COLO668 (cell line): ENCODE data around the gene LAMTOR2.
"Not testable (repeated sequence)": the region's sequence is repeated elsewhere in the genome, so short reads cannot be mapped to it uniquely, and the experiment has no call there.

ENCODE experiments used
- DNase-seq: peaks from one replicate; lab custom pipeline; 2025; ENCODE audit not compliant: unreplicated experiment; lab: John Stamatoyannopoulos, UW

Gene LAMTOR2

GRCh38 chr1:156054500-156055280 lies at the start of gene LAMTOR2:
TSS of gene LAMTOR2 (plus strand) at chr1:156054782. CDS start at chr1:156054890, 108 bp downstream.
- DNase-seq: peak; percentile 99

GRCh38 chr1:156004843-156005584 lies 49.6 kb upstream of the LAMTOR2 start:
- no peak for DNase-seq

DNA sequence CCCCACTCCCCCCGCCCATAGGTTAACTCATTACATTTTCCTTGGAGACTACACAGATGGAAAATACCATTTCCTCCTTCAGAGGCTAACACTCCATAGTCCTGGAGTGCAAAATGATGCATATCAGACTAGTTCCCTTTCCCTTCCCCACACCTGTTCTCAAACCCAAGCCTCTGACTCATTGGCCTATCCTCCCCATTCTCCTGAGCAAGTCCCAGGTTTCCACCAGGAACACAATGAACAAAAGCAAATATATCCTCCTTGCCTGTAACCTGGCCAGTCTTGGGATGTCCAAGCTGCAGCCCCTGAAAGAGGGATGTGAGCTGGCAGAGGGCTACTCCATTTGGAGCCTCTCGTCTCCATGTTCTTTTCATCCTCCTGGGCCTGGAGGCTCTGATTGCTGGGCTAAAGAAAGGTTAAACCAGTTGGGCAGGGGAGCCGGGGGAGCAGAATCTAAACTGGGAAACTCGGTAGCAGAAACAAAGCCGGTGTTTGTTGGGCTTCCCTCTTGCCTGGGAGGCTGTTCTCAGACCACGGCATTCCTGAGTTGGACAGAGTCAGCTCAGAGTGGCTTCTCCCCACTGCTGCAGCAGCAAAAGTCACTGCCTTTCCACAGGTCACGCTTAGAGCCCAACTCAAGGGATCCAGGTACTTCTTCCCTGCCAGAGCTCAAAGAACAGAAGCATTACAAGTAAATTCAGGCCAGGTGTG lies 47.8 kb upstream of the LAMTOR2 start:
- no peak for DNase-seq

DNA sequence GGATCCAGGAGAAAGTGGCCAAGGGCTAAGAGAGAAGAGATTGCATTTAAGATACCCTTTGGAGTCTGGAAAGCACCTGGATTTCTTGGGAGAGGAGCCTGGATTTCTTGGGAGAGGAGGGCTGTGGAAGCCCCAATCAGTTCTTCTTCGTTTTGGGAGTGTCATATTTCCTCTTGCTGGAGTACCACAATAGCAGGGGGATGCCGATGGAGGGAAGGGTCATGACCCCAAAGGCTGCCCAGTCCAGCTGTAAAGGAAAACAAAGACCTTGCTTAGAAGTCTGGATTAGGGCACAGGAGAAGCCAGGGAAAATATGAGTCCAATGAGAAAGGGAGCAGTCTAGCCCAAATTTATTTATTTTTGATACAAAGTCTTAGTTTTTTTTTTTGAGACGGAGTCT lies 45.2 kb upstream of the LAMTOR2 start:
- no peak for DNase-seq

- DNase-seq: no peak
Observed at GRCh38 chr1:156012051-156012817, 42.3 kb upstream of the LAMTOR2 start.

DNA sequence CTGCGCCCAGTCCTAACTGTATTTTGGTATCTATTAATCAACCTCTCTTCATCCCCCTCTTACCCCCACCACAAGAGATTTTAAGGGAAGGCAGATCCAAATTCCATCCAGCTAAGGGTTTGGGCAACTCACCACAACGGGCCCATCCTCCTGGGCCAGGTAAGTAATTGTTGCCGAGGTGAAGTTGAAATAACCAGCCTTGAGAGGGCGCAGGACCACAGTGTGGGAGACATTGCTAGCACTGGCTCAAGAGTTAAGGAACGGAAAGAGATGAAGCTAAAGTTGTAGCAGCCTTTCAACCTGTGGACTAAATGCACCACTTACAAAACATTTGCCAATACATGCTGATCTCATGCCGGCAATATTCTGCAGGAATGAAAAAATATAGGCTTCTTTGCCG lies 39.8 kb upstream of the LAMTOR2 start:
- no peak for DNase-seq

GRCh38 chr1:156019946-156020292 lies 34.7 kb upstream of the LAMTOR2 start:
- no peak for DNase-seq

DNA sequence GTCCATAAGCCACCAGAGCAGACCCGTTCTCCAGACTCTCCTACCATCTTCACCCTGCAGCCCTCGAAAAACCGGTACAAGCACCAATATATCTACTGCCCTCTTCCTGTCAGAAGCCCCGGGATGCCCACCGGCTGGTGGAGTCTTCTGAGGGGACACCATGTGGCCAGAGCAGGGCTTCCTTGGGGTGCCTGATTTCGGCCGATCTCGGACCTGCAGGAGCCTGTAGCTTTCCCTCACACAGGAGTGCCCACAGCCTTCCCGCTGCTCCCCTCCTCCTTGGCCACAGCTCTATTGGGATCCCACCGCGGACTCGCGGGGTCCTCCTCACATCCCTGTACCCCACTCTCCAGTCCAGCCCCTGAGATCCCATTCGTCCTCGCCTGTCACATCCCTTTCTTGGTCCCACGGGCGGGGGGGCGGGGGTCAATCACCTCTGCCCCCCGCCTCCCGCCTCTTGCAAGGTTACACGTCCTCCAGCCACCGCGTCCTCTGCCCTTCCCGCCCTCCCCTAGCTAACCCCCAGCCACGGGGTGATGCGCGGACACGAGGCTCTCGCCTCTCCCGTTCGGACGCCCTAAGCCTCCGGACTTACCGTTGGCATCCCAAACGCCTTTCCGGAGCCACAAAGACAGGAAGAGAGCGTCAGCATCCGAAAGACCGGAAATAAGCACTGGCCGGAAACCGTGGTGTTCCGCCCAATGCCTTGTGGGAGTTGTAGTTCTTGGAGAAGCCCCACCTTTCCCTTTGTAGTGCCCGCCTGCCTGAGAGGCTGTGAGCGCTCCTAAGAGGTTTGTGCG lies 34.1 kb upstream of the LAMTOR2 start, which contains the start of gene SSR2:
Gene SSR2, minus strand, starts transcription at position 659 of the 800 bp plus-strand sequence. CDS start 784 bp downstream, outside the sequence.
- DNase-seq: peak; percentile 93

DNA sequence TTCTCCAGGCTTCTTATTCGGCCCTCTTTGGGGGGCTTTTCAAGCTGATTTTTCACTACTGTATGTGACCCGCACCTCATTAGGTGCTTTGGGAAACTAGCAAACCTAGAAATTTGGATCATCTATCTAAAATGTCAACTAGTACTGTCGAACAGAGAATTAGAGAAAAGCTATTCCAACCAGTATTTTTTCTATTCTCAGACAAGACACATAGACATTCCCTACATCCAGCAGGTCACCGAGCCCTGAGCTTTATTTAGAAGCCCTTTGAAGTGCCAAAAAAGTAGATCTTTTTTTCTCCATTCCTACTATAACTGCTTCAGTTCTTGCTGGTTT lies 33.5 kb upstream of the LAMTOR2 start:
- no peak for DNase-seq

DNA sequence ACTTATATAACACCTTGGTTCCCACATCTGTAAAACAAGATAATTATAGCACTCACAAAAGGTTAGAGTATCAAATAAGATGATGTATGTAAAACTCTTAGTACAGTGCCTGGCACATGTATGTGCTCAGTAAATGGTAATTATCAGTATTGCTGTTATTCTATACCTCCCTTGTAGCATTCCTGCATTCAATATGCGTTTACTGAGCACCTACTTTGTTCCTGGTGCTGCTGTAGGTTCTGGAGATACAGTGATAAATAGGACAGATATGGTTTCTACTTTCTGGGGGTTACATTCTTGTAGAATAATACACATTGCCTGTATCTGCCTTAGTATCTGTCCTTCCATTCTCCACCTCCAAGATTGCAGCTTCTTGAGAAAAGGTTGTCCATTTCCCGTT lies 32.6 kb upstream of the LAMTOR2 start:
- no peak for DNase-seq

DNA sequence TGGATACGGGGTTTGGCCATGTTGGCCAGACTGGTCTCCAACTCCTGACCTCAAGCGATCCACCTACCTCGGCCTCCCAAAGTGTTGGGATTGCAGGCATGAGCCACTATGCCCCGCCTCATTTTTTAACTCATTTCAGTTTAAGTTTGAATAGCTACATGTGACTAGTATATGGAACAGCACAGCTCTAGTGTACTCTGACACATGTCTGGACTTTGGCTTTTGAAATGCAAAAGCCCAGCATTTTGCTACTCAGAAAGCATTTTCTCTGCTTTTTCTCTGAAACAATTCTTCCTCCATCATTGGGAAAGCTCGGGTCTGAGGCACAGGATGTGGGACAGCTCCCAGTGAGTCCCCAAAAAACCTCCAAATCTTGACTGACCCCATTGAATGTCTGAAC lies 29.8 kb upstream of the LAMTOR2 start:
- DNase-seq: no peak

- DNase-seq: peak; percentile 55
Observed at GRCh38 chr1:156025876-156026275, 28.7 kb upstream of the LAMTOR2 start.

DNA sequence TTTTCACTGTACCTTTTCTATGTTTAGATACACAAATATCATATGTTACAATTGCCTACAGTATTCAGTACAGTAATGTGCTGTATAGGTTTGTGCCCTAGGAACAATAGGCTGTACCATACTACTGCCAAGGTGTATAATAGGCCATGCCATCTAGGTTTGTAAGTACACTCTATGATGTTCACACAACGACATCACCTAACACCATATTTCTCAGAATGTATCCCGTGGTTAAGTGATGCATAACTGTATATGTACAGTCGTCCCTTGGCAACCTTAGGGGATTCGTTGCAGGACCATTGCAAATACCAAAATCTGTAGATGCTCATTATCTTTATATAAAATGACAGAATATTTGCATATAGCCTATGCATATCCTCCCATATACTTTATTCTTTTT lies 28.0 kb upstream of the LAMTOR2 start:
- no peak for DNase-seq

GRCh38 chr1:156033011-156033410 lies 21.6 kb upstream of the LAMTOR2 start:
- DNase-seq: no peak

DNA sequence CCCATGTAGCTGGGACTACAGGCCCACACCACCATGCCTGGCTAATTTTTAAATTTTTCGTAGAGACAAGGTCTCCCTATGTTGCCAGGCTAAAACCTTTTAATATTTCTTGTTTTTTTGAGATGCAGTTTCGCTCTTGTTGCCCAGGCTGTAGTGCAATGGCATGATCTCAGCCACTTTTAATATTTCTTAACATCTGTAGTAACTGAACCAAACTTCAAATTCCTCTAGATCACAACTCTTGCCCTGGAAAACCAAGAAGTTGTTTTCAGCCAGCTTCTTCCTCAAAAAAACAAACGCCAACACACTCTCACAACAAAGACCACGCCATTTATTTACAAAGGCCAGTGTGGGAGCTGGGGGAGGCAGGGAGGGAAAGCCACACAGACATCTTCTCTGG lies 19.6 kb upstream of the LAMTOR2 start:
- not testable (repeated sequence) for DNase-seq

- no peak for DNase-seq
Observed at GRCh38 chr1:156042828-156043227, 11.8 kb upstream of the LAMTOR2 start.

GRCh38 chr1:156045076-156045475 lies 9.5 kb upstream of the LAMTOR2 start:
- no peak for DNase-seq

DNA sequence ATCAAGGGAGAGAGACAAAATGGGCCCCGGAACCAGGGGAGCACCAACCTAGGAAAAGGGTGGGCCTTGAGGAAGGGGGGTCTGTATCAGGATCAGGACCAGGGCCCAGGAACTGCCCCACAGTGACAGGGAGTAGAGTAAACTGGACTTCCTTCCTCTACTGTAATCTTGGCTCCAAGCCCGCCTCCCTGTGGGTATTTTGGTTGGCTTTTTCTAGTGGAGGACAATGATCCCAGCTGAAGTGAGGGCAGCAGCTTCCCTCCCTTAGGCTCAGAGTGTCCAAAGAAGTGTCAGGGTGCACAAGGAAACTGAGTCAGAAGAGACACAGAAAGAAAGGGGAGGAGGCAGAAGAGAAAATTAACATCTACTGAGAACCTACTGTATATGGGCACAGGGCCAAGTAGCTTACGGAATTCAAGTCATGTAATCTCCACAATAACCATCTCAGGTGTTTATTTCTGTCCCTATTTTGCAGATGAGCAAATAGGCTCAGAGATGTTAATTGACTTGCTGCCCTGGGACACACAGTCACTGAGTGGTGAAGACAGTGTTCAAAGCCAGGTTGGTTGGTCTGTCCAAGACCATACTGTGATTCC lies 5.8 kb upstream of the LAMTOR2 start:
- no peak for DNase-seq

- no peak for DNase-seq
Observed at GRCh38 chr1:156050376-156050775, 4.2 kb upstream of the LAMTOR2 start.
